Endothelial cell of umbilical vein (primary cell): ENCODE data around the gene SEMA7A. TPM values are rescaled to one million over a fixed set of nuclear protein-coding genes. Genes with fewer than 3 reads are reported as not detected.

Source experiments
- BruUV-seq: library from RNA; stranded (reverse); fragments of 400-500 nt; replicated peaks from 2 replicates; lab custom pipeline; 2021; lab: Mats Ljungman, UMichigan
- CTCF ChIA-PET: fragments of 300-600, 350-600 bp; sonication (Branson Sonifier 250); formaldehyde crosslinking; loops from one replicate; lab custom pipeline; 2021; ENCODE audit warnings: antibody characterized with exemption, inconsistent platforms; lab: Charles Lee
- POLR2A ChIA-PET: fragments of 300-600, 350-600 bp; sonication (Branson Sonifier 250); formaldehyde crosslinking; loops from one replicate; lab custom pipeline; 2021; ENCODE audit warnings: antibody characterized with exemption, inconsistent platforms; lab: Charles Lee
- DNase-seq: peaks from one replicate; pipeline ENCODE4 v3.0.0-alpha.2; 2011; ENCODE audit warnings: low read depth, low spot score
- FAIRE-seq: peaks from 2 replicates; lab custom pipeline; 2011; peaks lifted over from hg19 to GRCh38; lab: Jason Lieb, UNC
- H2AFZ ChIP-seq: 2 replicates; pipeline ENCODE4 v1.6.0; 2012; ENCODE audit warnings: low read depth, low read length, control low read depth, inconsistent platforms
- H3K27ac ChIP-seq: 2 replicates; pipeline ENCODE4 v1.5.1; 2011; ENCODE audit warnings: low read depth, mild to moderate bottlenecking, control low read depth, low read length, moderate library complexity; ENCODE audit not compliant: insufficient read depth
- H3K27me3 ChIP-seq, 2 experiments: 2 replicates each; pipeline versions ENCODE4 v1.6.0 to v1.6.1; 2011; ENCODE audit warnings: low read length in 2 of 2, mixed read lengths in 1 of 2; ENCODE audit not compliant: control insufficient read depth in 2 of 2, insufficient read depth in 2 of 2
- H3K36me3 ChIP-seq, 2 experiments: 2 replicates in 1 of 2; 3 replicates in 1 of 2; pipeline ENCODE4 v1.5.1; 2011; ENCODE audit warnings: low read length in 2 of 2, mild to moderate bottlenecking in 1 of 2, moderate library complexity in 1 of 2; ENCODE audit not compliant: control insufficient read depth in 2 of 2, insufficient read depth in 2 of 2; ENCODE audit errors: extremely low read depth in 1 of 2
- H3K4me1 ChIP-seq: 3 replicates; pipeline ENCODE4 v1.5.1; 2011; ENCODE audit warnings: mild to moderate bottlenecking, low read length; ENCODE audit not compliant: control insufficient read depth, insufficient read depth; ENCODE audit errors: extremely low read depth
- H3K4me2 ChIP-seq: 2 replicates; pipeline ENCODE4 v1.6.1; 2011; ENCODE audit warnings: low read length, control low read depth, mixed read lengths; ENCODE audit not compliant: insufficient read depth
- H3K4me3 ChIP-seq, 3 experiments: fragments of 200-600 bp in 1 of 3; sonication (generic), shearing (Covaris generic) in 1 of 3; replicated peaks in 1 of 3; 2 replicates each; pipeline ENCODE4 v1.5.1; 2011 to 2016; ENCODE audit warnings: control low read depth in 3 of 3, low read length in 3 of 3, mild to moderate bottlenecking in 2 of 3, inconsistent platforms in 1 of 3, low read depth in 1 of 3, moderate library complexity in 1 of 3; ENCODE audit not compliant: insufficient read depth in 1 of 3
- H3K79me2 ChIP-seq: 2 replicates; pipeline ENCODE4 v1.6.0; 2012; ENCODE audit warnings: low read length, inconsistent platforms; ENCODE audit not compliant: control insufficient read depth, insufficient read depth
- H3K9ac ChIP-seq: replicated peaks from 2 replicates; pipeline ENCODE3; 2011; ENCODE audit warnings: low read length, control low read depth; ENCODE audit not compliant: insufficient read depth; ENCODE audit errors: extremely low read depth
- H3K9me1 ChIP-seq: replicated peaks from 3 replicates; pipeline ENCODE4 v1.6.0; 2011; ENCODE audit warnings: mild to moderate bottlenecking, low read length; ENCODE audit not compliant: control insufficient read depth, insufficient read depth; ENCODE audit errors: extremely low read depth
- H3K9me3 ChIP-seq: replicated peaks from 2 replicates; pipeline ENCODE4 v1.5.1; 2012; ENCODE audit warnings: low read length, inconsistent platforms; ENCODE audit not compliant: control insufficient read depth, insufficient read depth
- H4K20me1 ChIP-seq: replicated peaks from 2 replicates; pipeline ENCODE3; 2011; ENCODE audit warnings: mild to moderate bottlenecking, low read length; ENCODE audit not compliant: control insufficient read depth, insufficient read depth; ENCODE audit errors: extremely low read depth
- CTCF ChIP-seq, 2 donors: IDR thresholded peaks; 1 replicate in 1 of 2; 2 replicates in 1 of 2; pipeline ENCODE4 v1.5.1; 2011; ENCODE audit warnings: low read length in 2 of 2, mild to moderate bottlenecking in 2 of 2, moderate library complexity in 2 of 2, control low read depth in 1 of 2, inconsistent platforms in 1 of 2, low read depth in 1 of 2; ENCODE audit not compliant: insufficient read depth in 1 of 2; ENCODE audit errors: extremely low read depth in 1 of 2
- EZH2 ChIP-seq: IDR thresholded peaks from 2 replicates; pipeline ENCODE4 v1.6.1; 2012; ENCODE audit warnings: borderline replicate concordance, low read depth, mild to moderate bottlenecking, moderate library complexity, low read length, inconsistent platforms; ENCODE audit not compliant: severe bottlenecking
- FOS ChIP-seq: IDR thresholded peaks from 2 replicates; pipeline ENCODE4 v1.6.1; 2011; ENCODE audit warnings: mild to moderate bottlenecking, low read length, moderate library complexity, borderline replicate concordance; ENCODE audit not compliant: insufficient read depth
- GATA2 ChIP-seq: IDR thresholded peaks from 2 replicates; pipeline ENCODE4 v1.7.0; 2011; ENCODE audit warnings: low read depth, mild to moderate bottlenecking, moderate library complexity, mixed read lengths, low read length; ENCODE audit not compliant: insufficient read length, insufficient read depth
- JUN ChIP-seq: IDR thresholded peaks from 2 replicates; pipeline ENCODE4 v1.6.1; 2011; ENCODE audit warnings: borderline replicate concordance, low read depth; ENCODE audit not compliant: insufficient read length, insufficient read depth
- MAX ChIP-seq: IDR thresholded peaks from 2 replicates; pipeline ENCODE4 v1.6.1; 2011; ENCODE audit not compliant: insufficient read depth, insufficient read length
- POLR2A ChIP-seq: IDR thresholded peaks from 2 replicates; pipeline ENCODE4 v1.6.1; 2012; ENCODE audit warnings: low read depth, mild to moderate bottlenecking, control low read depth, low read length
- POLR2AphosphoS5 ChIP-seq: IDR thresholded peaks from 2 replicates; pipeline ENCODE4 v1.6.1; 2012; ENCODE audit warnings: low read depth, mild to moderate bottlenecking, control low read depth, low read length, moderate library complexity; ENCODE audit not compliant: insufficient read depth
- dilution Hi-C: fragments of 300-500 bp; cut with MboI; formaldehyde crosslinking; loops from one replicate; pipeline ENCODE4 v1.15.0; 2019; ENCODE audit warnings: low sequenced_read_pairs; ENCODE audit not compliant: extremely low pct_ligation_motif_present
- intact Hi-C: fragments of 100-400 bp; cut with micrococcal nuclease; formaldehyde crosslinking; loops from one replicate; pipeline ENCODE4 v1.10.0; 2022
- polyA plus RNA-seq, 4 experiments: library from polyadenylated mRNA; depleted of rRNA in 3 of 4; stranded (reverse) in 3 of 4; unstranded in 1 of 4; fragments of >200 nt; gene quantifications; 2 replicates each; pipeline versions ENCODE4 v1.2.1 to v1.2.3, GENCODE V29; 2011 to 2012; ENCODE audit warnings: missing spikeins in 1 of 4
- total RNA-seq: library from RNA; stranded (reverse); gene quantifications from 2 replicates; pipeline ENCODE4 v1.2.3, GENCODE V29; 2021

Gene SEMA7A
- total and polyA plus RNA-seq, 2 donors (not counting 3 experiments of a cell fraction or from before 2014, with no cell fraction given), result 1.7 to 2.0 TPM

GRCh38 chr15:74468341-74469032 is 34.7 kb upstream of the SEMA7A start:
- Histone ChIP-seq H2AFZ (no peak overlapping the region), H3K36me3 (no peaks in the 10 kb centered on the region), H4K20me1 (no peaks in the 10 kb centered on the region), H3K9me1 (no peaks in the 10 kb centered on the region), H3K4me3 (no peak overlapping the region), H3K27me3 (no peaks in the 10 kb centered on the region), H3K9ac (no peak overlapping the region), H3K4me2 (no peak overlapping the region), H3K4me1 (no peaks in the 10 kb centered on the region), H3K27ac (no peak overlapping the region), H3K79me2 (no peaks in the 10 kb centered on the region), H3K9me3 (no peaks in the 10 kb centered on the region)
- no peak for FAIRE-seq
- ChIA-PET POLR2A (interaction anchor here (0.5 kb wide), 1 partner anchor 119 kb away, joined by 4 read pairs; no protein-coding TSS in a partner anchor), CTCF (interaction anchor here (1.2 to 1.3 kb wide), 2 partner anchors 9 to 31 kb away, joined by 3 to 4 read pairs; no protein-coding TSS in a partner anchor)
- no TSS peak for BruUV-seq
- TF ChIP-seq EZH2, result no peak
- TF ChIP-seq JUN, result no peak
- no peak for TF ChIP-seq POLR2A
- TF ChIP-seq POLR2AphosphoS5, result no peak
- TF ChIP-seq FOS, result no peak
- intact Hi-C loops, result no loop called here
- dilution Hi-C loops, result no loop called here
- DNase-seq, result no peak

- BruUV-seq, result no TSS peak
- no peak for TF ChIP-seq JUN
- no peak for TF ChIP-seq MAX
- TF ChIP-seq POLR2AphosphoS5, result no peak
- TF ChIP-seq FOS, result no peak
- TF ChIP-seq GATA2, result no peak
- no peak for TF ChIP-seq CTCF (IDR thresholded peaks at IDR 0.05; ENCODE audit: extremely low read depth in 1 of 2, insufficient read depth in 1 of 2, low read depth in 1 of 2, low read length in 2 of 2)
- no peak for TF ChIP-seq POLR2A
- TF ChIP-seq EZH2, result no peak
- H3K9me1 ChIP-seq, result no peaks in the 10 kb centered on the region
- ChIA-PET POLR2A (no interaction called here), CTCF (no interaction called here)
- no peak overlapping the region for H3K4me3 ChIP-seq
- H3K9me3 ChIP-seq, result no peaks in the 10 kb centered on the region
- no peaks in the 10 kb centered on the region for H3K27me3 ChIP-seq
- peaks cover 4% of the 10 kb centered on the region for H3K79me2 ChIP-seq
- intact Hi-C loops (no loop called here), dilution Hi-C loops (no loop called here)
- H2AFZ ChIP-seq, result no peak overlapping the region
- H3K36me3 ChIP-seq, result no peaks in the 10 kb centered on the region
- peaks cover 9% of the 10 kb centered on the region for H3K4me1 ChIP-seq
- DNase-seq (no peak), FAIRE-seq (no peak)
- H4K20me1 ChIP-seq, result no peaks in the 10 kb centered on the region
- H3K27ac ChIP-seq, result no peak overlapping the region
- H3K4me2 ChIP-seq, result no peak overlapping the region
- H3K9ac ChIP-seq, result no peak overlapping the region
These were observed 32.8 kb upstream of the SEMA7A start for GRCh38 chr15:74466570-74466969.
